HepG2 (cell line): ENCODE results near the gene L3MBTL1. TPM values are rescaled to one million over a fixed set of nuclear protein-coding genes. Genes with fewer than 3 reads are reported as not detected.

Source experiments
- MBD4 ChIP-seq: IDR thresholded peaks from 2 replicates; pipeline ENCODE4 v1.6.1; 2012; ENCODE audit warnings: low read length, inconsistent platforms, borderline replicate concordance
- PPARG ChIP-seq: conservative IDR thresholded peaks from 2 replicates; pipeline ENCODE4 v1.6.1; 2016; ENCODE audit warnings: missing biosample characterization, missing genetic modification reagents
- SRY ChIP-seq: sonication (generic); formaldehyde crosslinking; IDR thresholded peaks from 2 replicates; pipeline ENCODE4 v1.8.0; 2022; ENCODE audit warnings: mild to moderate bottlenecking, missing genetic modification reagents
- XRCC5 ChIP-seq: fragments of 200-400 bp; formaldehyde crosslinking; optimal IDR thresholded peaks from 2 replicates; pipeline ENCODE3; 2017; ENCODE audit warnings: mild to moderate bottlenecking, low read length
- YY1 ChIP-seq: IDR thresholded peaks from 2 replicates; pipeline ENCODE4 v1.6.1; 2011; ENCODE audit warnings: low read length, low read depth, moderate library complexity, mild to moderate bottlenecking; ENCODE audit not compliant: insufficient read depth, insufficient replicate concordance
- ZIK1 ChIP-seq: sonication (generic); formaldehyde crosslinking; IDR thresholded peaks from 2 replicates; pipeline ENCODE4 v1.5.0; 2020; ENCODE audit warnings: mild to moderate bottlenecking, low read depth, missing genetic modification reagents, borderline replicate concordance
- ZNF326 ChIP-seq: sonication (generic); formaldehyde crosslinking; IDR thresholded peaks from 2 replicates; pipeline ENCODE4 v1.4.0; 2020; ENCODE audit warnings: missing genetic modification reagents, borderline replicate concordance
- ZNF331 ChIP-seq: sonication (generic); formaldehyde crosslinking; IDR thresholded peaks from 2 replicates; pipeline ENCODE4 v1.4.0; 2020; ENCODE audit warnings: missing genetic modification reagents
- ZNF766 ChIP-seq: sonication (generic); formaldehyde crosslinking; IDR thresholded peaks from 2 replicates; pipeline ENCODE4 v1.5.0; 2020; ENCODE audit warnings: missing genetic modification reagents, borderline replicate concordance
- ZNF768 ChIP-seq: sonication (generic); formaldehyde crosslinking; IDR thresholded peaks from 2 replicates; pipeline ENCODE4 v1.4.0; 2020; ENCODE audit warnings: missing genetic modification reagents
- ZNF883 ChIP-seq: sonication (generic); formaldehyde crosslinking; IDR thresholded peaks from 2 replicates; pipeline ENCODE4 v1.5.1; 2020; ENCODE audit warnings: mild to moderate bottlenecking, missing genetic modification reagents; ENCODE audit errors: not compliant biosample characterization
- polyA plus RNA-seq, 8 experiments: library from polyadenylated mRNA; depleted of rRNA in 3 of 8; stranded (reverse) in 7 of 8; unstranded in 1 of 8; fragments of >200 nt; fragmentation: Illumina TruSeq in 4 of 8; extraction: Trizol in 4 of 8; gene quantifications; 2 replicates each; pipeline versions ENCODE4 v1.2.1 to v1.2.3, GENCODE V29; 2011 to 2016; ENCODE audit warnings: low read depth in 4 of 8, missing spikeins in 1 of 8, mixed read lengths in 1 of 8; ENCODE audit not compliant: insufficient read depth in 1 of 8
- total RNA-seq, 5 experiments: library from RNA; depleted of rRNA; stranded (reverse); fragments of >200 nt; fragmentation: Illumina TruSeq; extraction: Trizol; gene quantifications; 2 replicates each; pipeline ENCODE4 v1.2.3, GENCODE V29; 2016; ENCODE audit warnings: low read depth in 1 of 5
- TF ChIP-seq, protein P1 (sequence below): sonication (generic); formaldehyde crosslinking; IDR thresholded peaks from 2 replicates; pipeline ENCODE4 v1.5.0; 2020; ENCODE audit warnings: mild to moderate bottlenecking, missing genetic modification reagents
- TF ChIP-seq, protein P2 (sequence below): sonication (generic); formaldehyde crosslinking; conservative IDR thresholded peaks from 2 replicates; pipeline ENCODE4 v1.8.0; 2022; ENCODE audit warnings: low read depth, missing genetic modification reagents
- TF ChIP-seq, protein P3 (sequence below): sonication (generic); formaldehyde crosslinking; IDR thresholded peaks from 2 replicates; pipeline ENCODE4 v1.4.0; 2020; ENCODE audit warnings: mild to moderate bottlenecking, missing genetic modification reagents
- TF ChIP-seq, protein P4 (sequence below): sonication (generic); formaldehyde crosslinking; IDR thresholded peaks from 2 replicates; pipeline ENCODE4 v1.8.0; 2022; ENCODE audit warnings: missing genetic modification reagents, mild to moderate bottlenecking, borderline replicate concordance

L3MBTL1 gene
- total and polyA plus RNA-seq, 2 of the 13 experiments (the other 11 are each of a cell fraction or from before 2014, with no cell fraction given) = 9.0 to 17.8 TPM

DNA sequence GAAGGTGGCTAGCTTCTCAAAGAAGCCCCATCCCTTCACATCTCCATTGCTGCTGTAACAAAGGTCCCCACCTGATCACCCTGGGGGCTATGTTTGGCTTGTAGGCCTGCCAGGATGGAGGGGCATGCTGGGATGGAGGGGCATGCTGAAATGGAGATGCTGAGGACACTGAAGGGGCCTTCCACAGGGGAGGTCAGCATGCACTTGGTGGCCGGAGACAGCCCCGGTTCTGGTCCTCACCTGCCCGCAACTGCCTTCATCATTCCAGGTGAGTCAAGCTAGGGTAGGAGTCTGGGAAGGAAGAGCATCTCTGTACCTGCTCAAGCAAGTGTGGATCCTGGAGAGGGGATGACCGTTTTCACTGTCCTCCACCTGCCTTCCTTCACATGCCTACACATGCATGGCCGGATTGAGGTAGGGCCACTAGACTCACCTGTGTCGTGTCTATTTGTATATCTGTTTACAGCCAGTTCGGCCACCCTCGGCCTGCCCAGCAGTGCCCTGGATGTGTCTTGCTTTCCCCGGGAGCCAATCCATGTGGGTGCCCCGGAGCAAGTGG, 6.0 kb downstream of the L3MBTL1 start (continued):
- TF ChIP-seq ZNF326 (CRISPR knock-in tag) (no peak), SRY (CRISPR knock-in tag) (peak; percentile 64; the same call in 1 of the 2 replicates), MBD4 (no peak), PPARG (CRISPR knock-in tag) (no peak), ZNF883 (CRISPR knock-in tag) (peak; percentile 24), ZNF331 (0 out of 2 replicates have a peak, but pooled peaks have one; percentile 17), ZNF766 (CRISPR knock-in tag) (0 out of 2 replicates have a peak, but pooled peaks have one; percentile 45), ZIK1 (peak; percentile 22; the same call in 1 of the 2 replicates), YY1 (peak; percentile 9), ZNF768 (peak; percentile 67; the same call in 1 of the 2 replicates), XRCC5 (peak; percentile 3)
- TF ChIP-seq, protein P1, sequence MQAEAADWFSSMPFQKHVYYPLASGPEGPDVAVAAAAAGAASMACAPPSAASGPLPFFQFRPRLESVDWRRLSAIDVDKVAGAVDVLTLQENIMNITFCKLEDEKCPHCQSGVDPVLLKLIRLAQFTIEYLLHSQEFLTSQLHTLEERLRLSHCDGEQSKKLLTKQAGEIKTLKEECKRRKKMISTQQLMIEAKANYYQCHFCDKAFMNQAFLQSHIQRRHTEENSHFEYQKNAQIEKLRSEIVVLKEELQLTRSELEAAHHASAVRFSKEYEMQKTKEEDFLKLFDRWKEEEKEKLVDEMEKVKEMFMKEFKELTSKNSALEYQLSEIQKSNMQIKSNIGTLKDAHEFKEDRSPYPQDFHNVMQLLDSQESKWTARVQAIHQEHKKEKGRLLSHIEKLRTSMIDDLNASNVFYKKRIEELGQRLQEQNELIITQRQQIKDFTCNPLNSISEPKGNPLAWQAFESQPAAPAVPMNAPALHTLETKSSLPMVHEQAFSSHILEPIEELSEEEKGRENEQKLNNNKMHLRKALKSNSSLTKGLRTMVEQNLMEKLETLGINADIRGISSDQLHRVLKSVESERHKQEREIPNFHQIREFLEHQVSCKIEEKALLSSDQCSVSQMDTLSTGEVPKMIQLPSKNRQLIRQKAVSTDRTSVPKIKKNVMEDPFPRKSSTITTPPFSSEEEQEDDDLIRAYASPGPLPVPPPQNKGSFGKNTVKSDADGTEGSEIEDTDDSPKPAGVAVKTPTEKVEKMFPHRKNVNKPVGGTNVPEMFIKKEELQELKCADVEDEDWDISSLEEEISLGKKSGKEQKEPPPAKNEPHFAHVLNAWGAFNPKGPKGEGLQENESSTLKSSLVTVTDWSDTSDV = no peak
- TF ChIP-seq, protein P2, sequence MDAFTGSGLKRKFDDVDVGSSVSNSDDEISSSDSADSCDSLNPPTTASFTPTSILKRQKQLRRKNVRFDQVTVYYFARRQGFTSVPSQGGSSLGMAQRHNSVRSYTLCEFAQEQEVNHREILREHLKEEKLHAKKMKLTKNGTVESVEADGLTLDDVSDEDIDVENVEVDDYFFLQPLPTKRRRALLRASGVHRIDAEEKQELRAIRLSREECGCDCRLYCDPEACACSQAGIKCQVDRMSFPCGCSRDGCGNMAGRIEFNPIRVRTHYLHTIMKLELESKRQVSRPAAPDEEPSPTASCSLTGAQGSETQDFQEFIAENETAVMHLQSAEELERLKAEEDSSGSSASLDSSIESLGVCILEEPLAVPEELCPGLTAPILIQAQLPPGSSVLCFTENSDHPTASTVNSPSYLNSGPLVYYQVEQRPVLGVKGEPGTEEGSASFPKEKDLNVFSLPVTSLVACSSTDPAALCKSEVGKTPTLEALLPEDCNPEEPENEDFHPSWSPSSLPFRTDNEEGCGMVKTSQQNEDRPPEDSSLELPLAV (CRISPR knock-in tag) = no peak
- TF ChIP-seq, protein P3, sequence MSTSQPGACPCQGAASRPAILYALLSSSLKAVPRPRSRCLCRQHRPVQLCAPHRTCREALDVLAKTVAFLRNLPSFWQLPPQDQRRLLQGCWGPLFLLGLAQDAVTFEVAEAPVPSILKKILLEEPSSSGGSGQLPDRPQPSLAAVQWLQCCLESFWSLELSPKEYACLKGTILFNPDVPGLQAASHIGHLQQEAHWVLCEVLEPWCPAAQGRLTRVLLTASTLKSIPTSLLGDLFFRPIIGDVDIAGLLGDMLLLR = peak; percentile 69; the same call in 1 of the 2 replicates
- TF ChIP-seq, protein P4, sequence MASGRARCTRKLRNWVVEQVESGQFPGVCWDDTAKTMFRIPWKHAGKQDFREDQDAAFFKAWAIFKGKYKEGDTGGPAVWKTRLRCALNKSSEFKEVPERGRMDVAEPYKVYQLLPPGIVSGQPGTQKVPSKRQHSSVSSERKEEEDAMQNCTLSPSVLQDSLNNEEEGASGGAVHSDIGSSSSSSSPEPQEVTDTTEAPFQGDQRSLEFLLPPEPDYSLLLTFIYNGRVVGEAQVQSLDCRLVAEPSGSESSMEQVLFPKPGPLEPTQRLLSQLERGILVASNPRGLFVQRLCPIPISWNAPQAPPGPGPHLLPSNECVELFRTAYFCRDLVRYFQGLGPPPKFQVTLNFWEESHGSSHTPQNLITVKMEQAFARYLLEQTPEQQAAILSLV = peak; percentile 86
